ENCODE measurements around the gene C1orf53.

- no peak for TF ChIP-seq CTCF (IDR thresholded peaks at IDR 0.05 in 2 of 3, conservative IDR thresholded peaks at IDR 0.05 in 1 of 3; ENCODE audit: insufficient read depth in 2 of 3, low read depth in 1 of 3, low read length in 3 of 3)
- TF ChIP-seq SRF (CRISPR knock-in tag; IDR thresholded peaks at IDR 0.05): no peak
- no peak for TF ChIP-seq SMAD1 (IDR thresholded peaks at IDR 0.05; ENCODE audit: low read depth, low read length, partially characterized antibody)
- TF ChIP-seq NONO (IDR thresholded peaks at IDR 0.05; ENCODE audit: low read depth in 2 of 2, low read length in 1 of 2): no peak
- TF ChIP-seq ETV6 (IDR thresholded peaks at IDR 0.05; ENCODE audit: borderline replicate concordance in 1 of 2, low read depth in 2 of 2, low read length in 1 of 2): no peak
- no peak for TF ChIP-seq ETV6 (CRISPR knock-in tag; IDR thresholded peaks at IDR 0.05; ENCODE audit: borderline replicate concordance)
- no peak for TF ChIP-seq SIX5 (IDR thresholded peaks at IDR 0.05; ENCODE audit: borderline replicate concordance in 1 of 2, insufficient read depth in 1 of 2, low read depth in 1 of 2, low read length in 2 of 2)
- no peak for TF ChIP-seq GABPA (tag; conservative IDR thresholded peaks at IDR 0.05; ENCODE audit: low read depth)
- no peak for TF ChIP-seq SETDB1 (IDR thresholded peaks at IDR 0.05; ENCODE audit: low read length)
- TF ChIP-seq ZNF124 (CRISPR knock-in tag; IDR thresholded peaks at IDR 0.05): no peak
- no peak for TF ChIP-seq POLR2AphosphoS5 (IDR thresholded peaks at IDR 0.05; ENCODE audit: control insufficient read depth, insufficient read depth, low read depth, low read length)
- no peak for TF ChIP-seq EZH2 (IDR thresholded peaks at IDR 0.05; ENCODE audit: borderline replicate concordance, low read depth, low read length)
Observed at GRCh38 chr1:197905699-197906351, 3.4 kb downstream of the C1orf53 start.
